GM18907 (cell line): Measurements from ENCODE around the gene TRIM8.

Source experiments
- ATAC-seq: cut with Tn5 transposase; IDR thresholded peaks from one replicate; pipeline ENCODE4 v1.9.1; 2021; ENCODE audit warnings: mild to moderate bottlenecking, moderate library complexity; ENCODE audit not compliant: unreplicated experiment

The TRIM8 gene

GRCh38 chr10:102648269-102648888 lies 4.1 kb downstream of the TRIM8 start:
- no peak for ATAC-seq

DNA sequence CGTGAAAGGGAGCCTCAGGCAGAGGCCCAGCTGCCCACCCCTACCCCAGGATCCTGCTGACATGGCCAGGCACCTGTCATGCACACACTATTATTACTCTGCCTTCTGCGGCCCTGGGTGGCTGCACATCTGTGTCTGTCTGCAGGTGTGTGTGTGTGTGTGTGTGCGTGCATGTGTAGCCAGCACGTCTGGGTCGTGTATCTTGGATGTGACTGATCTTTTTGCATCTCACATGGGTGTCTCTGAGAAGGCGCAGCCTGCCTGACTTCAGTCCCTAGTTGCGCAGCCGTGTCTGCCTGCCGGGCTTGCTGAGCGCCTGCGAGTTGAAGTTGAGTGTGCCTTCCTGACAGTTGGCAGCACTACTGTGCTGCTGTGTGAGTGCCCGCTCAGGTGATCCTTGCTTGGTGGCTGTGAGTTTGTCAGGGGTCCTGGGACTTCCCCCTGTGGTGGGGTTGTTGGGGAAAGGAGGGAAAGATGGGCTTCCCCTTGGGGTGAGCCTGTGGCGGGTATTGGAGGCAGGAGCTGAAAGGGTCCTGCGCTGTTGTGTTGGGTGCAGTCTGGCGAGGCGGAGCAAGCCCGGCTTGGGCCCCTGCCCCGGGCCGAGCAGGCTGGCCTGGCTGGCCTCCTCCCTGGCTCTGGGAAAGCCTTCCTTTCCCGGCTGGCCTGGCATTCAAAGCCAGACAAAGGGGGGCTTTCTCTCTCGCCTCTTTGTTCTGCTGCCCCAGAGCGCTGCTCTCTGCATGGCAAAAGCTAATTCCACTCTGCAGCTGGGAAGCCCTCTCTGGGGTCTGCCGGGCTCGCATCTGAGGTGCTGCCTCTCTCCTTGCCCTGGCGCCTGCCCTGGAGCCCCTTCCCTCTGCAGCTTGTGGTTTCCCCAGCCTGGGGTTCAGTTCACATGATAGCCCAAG lies 4.9 kb downstream of the TRIM8 start:
- ATAC-seq, result no peak

DNA sequence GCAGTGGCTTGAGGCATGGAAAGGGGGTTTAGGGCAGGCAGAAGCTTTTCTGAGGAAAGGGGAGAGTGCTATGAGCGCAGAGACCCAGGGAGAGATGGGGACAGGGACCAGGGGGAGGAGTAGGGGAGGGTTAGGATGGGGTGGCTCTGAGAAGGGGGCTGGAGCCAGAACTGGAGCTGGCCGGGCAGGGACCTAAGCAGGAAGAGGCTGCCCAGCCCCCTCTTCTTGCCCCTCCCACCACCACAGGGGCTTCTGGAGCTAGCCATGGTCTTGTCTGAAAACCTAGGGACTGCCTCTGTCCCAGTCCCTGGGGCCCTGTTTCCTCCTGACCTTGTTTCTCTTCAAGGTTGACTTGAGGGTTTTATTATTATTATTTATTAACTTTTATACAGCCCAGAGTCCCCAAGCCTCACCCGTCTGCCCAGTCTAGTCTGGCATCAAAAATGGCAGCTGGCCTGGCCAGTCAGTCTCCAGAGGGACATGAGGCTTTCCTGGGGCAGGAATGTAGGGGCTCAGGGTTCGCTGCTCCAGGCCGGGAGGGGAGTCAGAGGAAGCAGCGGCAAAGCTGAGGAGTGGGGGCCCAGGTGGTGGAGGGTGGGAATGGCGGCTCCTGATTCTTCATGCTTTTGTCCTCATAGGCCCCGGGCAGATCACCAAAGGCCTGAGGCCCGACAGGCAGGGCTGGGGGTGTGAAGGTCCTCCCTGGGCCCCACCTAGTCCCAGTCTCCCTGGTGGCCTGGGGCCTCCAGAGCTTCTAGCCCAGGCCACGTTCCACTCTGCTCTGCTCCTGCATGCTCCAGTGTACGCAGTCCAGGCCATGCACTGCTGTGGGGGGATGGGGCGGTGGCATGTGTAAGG lies 5.7 kb downstream of the TRIM8 start:
- ATAC-seq, result no peak

DNA sequence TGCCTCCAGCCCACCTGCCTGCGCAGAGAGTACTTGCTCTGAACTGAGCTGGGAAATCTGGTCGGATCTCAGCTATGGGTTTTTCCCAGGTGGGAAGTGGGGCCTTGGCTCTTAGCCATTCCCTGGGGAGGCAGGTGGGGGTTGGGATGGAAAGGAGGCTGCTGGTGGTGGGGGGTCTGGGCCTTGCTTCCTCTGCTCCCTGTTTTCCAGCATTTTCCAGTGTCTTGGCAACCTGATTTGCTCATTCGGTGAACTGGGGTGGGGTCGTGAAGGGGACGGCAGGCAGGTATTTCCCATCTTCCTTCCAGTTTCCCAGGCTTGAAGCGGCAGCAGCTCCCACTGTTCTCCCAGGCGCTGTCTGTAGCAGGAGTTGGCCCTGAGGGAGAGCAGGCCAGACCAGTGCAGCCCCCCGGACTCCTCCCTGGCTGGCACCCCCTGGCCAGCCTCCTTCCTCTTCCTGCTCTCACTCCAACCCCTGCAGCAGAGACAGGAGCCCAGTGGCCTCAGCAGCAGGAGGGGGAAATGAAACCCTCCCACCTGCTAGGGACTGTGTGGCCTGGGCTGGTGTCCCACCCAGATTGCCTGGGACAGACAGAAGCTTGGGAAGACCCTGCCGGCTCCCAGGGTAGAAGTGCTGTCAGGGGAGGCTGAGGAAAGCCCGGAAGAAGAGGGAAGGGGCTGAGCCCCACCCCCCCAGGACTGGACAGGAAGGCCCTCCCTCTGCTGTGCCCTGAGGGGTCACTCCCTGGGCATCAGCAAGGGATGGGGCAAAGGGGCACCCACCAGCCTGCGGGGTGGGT lies 6.6 kb downstream of the TRIM8 start:
- no peak for ATAC-seq

- ATAC-seq, result peak; percentile 2
Observed at GRCh38 chr10:102651455-102652169, 7.3 kb downstream of the TRIM8 start.

GRCh38 chr10:102652170-102652916 lies 8.1 kb downstream of the TRIM8 start:
- peak; percentile 36 for ATAC-seq

- ATAC-seq, result no peak
Observed at GRCh38 chr10:102653060-102653459, 8.8 kb downstream of the TRIM8 start.

DNA sequence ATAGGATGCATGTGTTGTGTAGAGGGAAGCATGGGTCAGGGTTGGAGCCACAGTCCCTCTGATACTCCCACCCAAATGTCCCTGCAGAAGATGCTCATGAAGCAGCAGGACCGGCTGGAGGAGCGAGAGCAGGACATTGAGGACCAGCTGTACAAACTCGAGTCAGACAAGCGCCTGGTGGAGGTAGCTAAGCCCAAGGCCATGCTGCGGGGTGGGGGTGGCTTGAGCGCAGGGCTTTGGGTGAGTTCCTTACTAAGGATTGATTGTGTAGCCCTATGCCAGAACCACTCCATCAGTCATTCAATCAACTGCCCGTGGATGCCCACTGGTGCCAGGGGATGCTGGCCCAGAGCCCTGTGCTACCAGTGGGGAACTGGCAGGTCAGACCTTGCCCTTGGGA lies 10.3 kb downstream of the TRIM8 start:
- no peak for ATAC-seq

DNA sequence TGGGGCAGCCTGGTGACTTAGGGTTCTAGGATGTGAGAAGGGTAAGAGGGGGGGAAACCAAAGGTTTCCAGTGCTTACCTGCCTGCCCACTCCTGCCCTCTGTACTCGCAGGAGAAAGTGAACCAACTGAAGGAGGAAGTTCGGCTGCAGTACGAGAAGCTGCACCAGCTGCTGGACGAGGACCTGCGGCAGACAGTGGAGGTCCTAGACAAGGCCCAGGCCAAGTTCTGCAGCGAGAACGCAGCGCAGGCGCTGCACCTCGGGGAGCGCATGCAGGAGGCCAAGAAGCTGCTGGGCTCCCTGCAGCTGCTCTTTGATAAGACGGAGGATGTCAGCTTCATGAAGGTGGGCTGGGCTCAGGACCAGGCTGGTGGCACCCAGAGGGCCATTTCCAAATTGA lies 10.7 kb downstream of the TRIM8 start:
- no peak for ATAC-seq

DNA sequence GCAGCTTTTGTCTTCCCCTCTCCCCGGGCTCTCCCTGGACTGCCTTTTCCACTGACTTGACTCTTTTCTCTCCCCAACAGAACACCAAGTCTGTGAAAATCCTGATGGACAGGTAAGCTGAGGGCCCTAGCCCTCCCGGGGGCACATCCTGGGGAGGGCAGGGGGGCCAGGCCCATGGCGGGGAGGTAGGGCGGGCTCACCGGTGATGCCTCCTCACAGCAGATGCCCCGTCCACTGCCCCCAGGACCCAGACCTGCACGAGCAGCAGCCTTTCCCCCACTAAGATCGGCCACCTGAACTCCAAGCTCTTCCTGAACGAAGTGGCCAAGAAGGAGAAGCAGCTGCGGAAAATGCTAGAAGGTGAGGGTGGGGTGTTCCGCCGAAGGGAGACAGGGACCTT lies 11.7 kb downstream of the TRIM8 start:
- ATAC-seq, result no peak

DNA sequence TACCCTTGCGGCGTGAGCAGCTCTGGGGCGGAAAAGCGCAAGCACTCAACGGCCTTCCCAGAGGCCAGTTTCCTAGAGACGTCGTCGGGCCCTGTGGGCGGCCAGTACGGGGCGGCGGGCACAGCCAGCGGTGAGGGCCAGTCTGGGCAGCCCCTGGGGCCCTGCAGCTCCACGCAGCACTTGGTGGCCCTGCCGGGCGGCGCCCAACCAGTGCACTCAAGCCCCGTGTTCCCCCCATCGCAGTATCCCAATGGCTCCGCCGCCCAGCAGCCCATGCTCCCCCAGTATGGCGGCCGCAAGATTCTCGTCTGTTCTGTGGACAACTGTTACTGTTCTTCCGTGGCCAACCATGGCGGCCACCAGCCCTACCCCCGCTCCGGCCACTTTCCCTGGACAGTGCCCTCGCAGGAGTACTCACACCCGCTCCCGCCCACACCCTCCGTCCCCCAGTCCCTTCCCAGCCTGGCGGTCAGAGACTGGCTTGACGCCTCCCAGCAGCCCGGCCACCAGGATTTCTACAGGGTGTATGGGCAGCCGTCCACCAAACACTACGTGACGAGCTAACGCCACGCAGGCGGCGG lies 12.6 kb downstream of the TRIM8 start:
- no peak for ATAC-seq

DNA sequence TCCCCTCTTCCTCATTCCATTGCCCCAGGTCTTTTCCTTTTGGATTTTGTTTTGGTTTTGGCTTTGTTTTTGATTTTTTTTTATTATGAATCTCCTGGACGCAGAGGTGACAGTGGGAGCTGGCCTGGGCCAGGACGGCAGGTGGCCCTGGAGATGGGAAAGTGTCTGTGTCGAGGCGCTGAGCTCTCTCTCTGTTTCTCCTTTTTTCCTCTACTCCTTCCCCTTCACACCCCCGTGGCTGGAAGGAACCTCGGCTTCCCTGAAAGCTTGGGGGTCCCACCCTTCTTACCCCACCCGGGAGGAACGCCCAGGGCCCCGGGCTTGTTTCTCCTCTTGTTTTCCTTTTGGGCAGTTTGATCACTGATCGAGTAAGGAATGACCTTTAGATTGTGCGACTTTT lies 13.2 kb downstream of the TRIM8 start:
- ATAC-seq, result no peak

- ATAC-seq, result no peak
Observed at GRCh38 chr10:102657984-102658724, 13.9 kb downstream of the TRIM8 start.

DNA sequence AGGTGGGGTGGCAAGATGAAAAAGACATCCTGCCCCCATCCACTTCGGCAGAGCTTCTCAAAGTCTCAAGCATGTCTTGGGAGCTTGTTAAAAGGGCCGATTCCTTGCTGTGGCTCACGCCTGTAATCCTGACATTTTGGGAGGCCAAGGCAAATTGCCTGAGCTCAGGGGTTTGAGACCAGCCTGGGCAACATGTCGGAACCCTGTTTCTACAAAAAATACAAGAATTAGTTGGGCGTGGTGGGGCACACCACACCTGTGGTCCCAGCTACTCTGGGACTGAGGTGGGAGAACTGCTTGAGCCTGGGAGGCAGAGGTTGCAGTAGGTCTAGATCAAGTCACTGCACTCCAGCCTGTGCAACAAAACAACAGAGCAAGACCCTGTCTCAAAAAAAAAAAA lies 14.5 kb downstream of the TRIM8 start:
- no peak for ATAC-seq

DNA sequence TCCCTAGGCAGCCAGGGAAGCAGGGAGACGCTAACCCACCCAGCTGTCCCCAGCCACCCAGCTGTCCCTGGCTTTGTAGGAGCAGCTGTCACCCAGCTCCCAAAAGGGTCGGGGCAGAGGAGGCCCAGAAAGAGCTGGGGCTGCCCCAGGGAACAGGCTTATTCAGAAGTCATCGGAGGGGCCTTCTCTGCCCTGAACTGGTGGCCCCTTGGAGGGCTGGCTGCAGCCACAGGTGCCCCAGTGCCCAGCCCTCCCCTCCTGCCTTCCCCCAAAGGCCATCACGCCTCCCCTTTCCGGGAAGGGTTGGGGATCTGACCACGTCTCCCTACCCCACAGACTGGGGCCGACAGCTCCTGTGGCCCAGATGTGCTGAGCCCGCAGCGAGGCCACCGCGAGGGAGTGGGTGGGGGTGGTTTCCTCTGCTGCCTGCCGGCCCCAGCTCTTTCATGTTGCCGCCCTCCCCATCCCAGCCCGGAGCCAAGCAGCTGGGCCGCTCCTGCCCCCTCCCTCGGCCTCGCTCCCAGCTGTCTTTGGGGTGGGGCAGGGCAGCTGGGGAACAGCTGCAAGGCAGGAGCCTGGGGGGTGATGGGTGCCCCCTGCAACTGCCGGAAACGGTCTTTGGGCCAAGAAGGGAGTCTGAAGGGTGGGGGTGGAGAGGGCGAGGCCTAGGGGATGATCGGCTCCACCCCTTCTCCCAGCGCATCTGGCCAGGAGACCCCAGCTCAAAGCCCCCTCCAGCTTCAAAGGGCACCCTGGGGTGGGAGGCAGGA lies 16.8 kb downstream of the TRIM8 start:
- peak; percentile 78 for ATAC-seq

DNA sequence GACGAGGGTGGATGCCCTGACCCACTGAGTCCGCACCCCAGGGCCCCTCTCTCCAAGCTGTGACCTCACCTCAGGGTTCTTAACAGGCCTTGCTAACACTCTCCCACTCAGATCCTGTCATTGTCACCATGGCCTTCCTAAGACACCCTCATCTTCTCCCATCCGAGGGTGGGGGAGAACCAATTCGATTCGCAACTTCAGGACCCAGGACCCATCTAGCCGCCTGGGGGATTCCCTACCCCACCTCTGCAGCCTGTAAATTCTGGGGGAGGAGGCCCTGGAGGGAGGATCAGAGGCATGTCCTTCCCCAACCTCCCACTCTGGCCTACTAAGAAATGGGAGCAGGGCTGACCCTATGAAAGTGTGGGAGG lies 17.4 kb downstream of the TRIM8 start:
- ATAC-seq, result peak; percentile 21

GRCh38 chr10:102665904-102666509 lies 21.7 kb downstream of the TRIM8 start:
- ATAC-seq, result no peak
